T-helper 2 cell treated with Interferon-gamma antibody and Interleukin-4, amounts not matched to agents 5 μg/mL and 100 μg/mL, for 36 hours (primary cell): ENCODE results near the gene TMUB1.

ENCODE experiments used
- DNase-seq: peaks from one replicate; pipeline ENCODE4 v3.0.0; 2021; ENCODE audit warnings: low spot score
- H3K27ac Mint-ChIP-seq: one replicate; pipeline ENCODE4 v1.8.0; 2021; ENCODE audit warnings: mild to moderate bottlenecking, mixed read lengths
- H3K27me3 Mint-ChIP-seq: one replicate; pipeline ENCODE4 v1.8.0; 2021; ENCODE audit warnings: low read depth, mixed read lengths
- H3K36me3 Mint-ChIP-seq: one replicate; pipeline ENCODE4 v1.8.0; 2021; ENCODE audit warnings: low read depth, mixed read lengths
- H3K4me1 Mint-ChIP-seq: one replicate; pipeline ENCODE4 v1.8.0; 2021; ENCODE audit warnings: low read depth, mixed read lengths
- H3K4me3 Mint-ChIP-seq: one replicate; pipeline ENCODE4 v1.8.0; 2022; ENCODE audit warnings: mild to moderate bottlenecking, moderate library complexity, mixed read lengths
- H3K9me3 Mint-ChIP-seq: one replicate; pipeline ENCODE4 v1.8.0; 2021; ENCODE audit warnings: mixed read lengths

Gene TMUB1

DNA sequence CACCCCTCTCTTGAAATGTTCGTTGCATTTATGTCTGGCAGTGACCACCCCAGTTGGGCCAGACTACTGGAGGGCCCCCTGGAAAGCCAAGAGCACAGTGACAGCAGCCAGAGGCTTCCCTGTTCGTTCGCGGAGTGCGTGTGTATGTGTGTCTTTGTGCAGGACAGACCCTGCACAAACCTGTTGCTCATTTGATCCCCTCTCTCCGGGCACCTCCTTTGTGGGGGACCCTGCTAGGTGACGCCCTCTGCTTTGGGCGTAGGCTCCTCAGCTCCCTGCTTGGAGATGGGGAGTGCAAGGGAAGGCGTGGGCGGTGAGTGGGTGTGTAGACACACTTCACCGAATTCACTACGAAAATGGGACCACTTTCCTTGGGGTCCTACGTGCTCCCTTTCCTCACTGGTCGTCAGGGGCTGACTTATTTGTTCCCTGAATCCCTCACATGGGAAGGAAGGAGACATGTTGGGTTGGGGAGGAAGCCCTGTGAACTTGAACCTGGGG, 41.7 kb upstream of the TMUB1 start:
- peaks cover 4% of the 10 kb centered on the region for H3K4me1 Mint-ChIP-seq
- H3K4me3 Mint-ChIP-seq, result no peak overlapping the region
- no peaks in the 10 kb centered on the region for H3K36me3 Mint-ChIP-seq
- H3K27me3 Mint-ChIP-seq, result no peaks in the 10 kb centered on the region
- no peaks in the 10 kb centered on the region for H3K9me3 Mint-ChIP-seq
- no peak overlapping the region for H3K27ac Mint-ChIP-seq
- DNase-seq, result no peak

DNA sequence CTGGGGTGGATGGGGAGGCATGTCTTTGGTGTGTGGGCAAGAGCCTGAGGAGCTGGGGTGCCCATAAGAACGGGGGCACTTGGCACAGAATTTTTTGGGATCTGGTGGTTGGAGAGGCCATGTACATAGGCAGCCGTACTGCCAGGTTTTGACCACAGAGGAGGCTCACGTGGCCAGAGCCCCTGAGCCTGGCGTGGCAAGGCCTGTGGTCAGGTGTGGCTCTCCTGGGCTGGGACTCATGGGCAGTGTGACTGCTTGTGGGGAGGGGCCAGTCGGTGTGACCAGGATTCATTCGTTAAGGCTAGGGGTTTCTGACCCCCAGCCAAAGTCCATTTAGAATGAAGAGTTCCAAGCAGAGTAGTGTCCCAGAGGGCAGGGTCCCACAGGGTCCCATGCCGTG, 41.2 kb upstream of the TMUB1 start:
- Mint-ChIP-seq H3K4me1 (peaks cover 4% of the 10 kb centered on the region), H3K27ac (no peak overlapping the region), H3K27me3 (no peaks in the 10 kb centered on the region), H3K36me3 (no peaks in the 10 kb centered on the region), H3K4me3 (no peak overlapping the region), H3K9me3 (no peaks in the 10 kb centered on the region)
- DNase-seq, result no peak

DNA sequence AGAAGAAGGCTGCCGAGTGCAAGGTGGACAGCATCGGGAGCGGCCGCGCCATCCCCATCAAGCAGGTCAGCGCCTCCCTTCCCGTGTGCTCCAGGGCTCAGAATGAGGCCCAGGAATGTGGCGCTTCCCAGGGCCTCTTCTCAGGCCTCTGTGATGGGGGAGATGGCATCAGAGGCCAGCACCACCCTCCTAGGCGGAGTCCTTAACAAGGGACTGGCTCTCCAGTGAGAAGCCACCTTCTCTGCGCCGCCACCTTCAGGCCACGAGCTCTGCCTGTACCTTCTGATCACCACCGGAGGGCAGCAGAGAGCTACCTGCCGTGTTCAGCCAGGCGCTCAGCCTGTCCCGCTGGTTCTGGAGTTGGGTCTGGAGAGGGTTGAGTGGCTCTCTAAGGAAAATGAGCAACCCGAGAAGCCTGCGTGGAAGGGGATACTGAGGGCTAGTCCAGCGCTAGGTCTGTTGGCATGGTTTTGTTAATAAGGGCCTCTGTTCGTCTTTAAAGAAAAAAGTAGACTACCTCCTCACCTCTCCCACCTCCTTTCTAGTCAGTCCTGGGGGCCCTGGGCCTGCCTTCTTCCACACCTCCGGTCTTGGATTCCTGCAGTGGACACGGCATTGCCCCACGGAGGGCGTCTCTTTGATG, 40.6 kb upstream of the TMUB1 start:
- DNase-seq, result peak; percentile 67
- no peak overlapping the region for H3K27ac Mint-ChIP-seq
- peaks cover 4% of the 10 kb centered on the region for H3K4me1 Mint-ChIP-seq
- no peaks in the 10 kb centered on the region for H3K9me3 Mint-ChIP-seq
- no peaks in the 10 kb centered on the region for H3K36me3 Mint-ChIP-seq
- H3K27me3 Mint-ChIP-seq, result no peaks in the 10 kb centered on the region
- no peak overlapping the region for H3K4me3 Mint-ChIP-seq

DNA sequence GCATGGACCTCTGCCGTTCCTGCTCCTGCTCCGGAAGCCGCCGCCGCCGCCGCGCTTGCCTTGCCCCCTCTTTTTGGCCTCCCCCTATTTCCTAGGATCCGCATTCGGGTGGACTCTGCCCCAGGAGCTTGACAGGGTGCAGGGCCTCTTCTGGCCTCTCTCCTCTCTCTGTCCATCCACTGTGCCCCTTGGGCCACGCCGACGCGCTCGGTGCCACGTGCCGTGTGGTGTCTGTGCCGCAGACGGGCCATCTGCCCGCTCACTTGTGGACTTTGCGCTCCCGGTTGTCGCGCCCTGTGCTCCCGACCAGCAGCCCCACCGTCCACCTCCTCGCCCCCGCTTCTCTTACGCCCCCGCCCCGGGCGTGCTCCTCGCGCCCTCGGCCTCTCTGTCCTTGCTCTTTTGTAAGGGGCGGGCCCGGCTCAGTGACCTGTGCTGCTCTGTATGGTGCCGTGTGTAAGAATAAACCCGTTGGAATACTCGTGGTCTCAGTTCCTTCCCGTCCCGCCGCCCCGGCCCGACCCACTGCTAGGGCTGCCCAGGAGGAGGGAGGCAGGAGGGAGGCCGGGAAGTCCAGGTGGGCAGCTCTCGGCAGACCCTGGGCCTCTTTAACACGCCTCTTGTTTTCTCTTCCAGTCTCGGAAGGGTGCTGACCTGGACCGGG, 40.0 kb upstream of the TMUB1 start:
- DNase-seq, result no peak
- Mint-ChIP-seq H3K4me3 (no peak overlapping the region), H3K36me3 (no peaks in the 10 kb centered on the region), H3K4me1 (peaks cover 4% of the 10 kb centered on the region), H3K9me3 (no peaks in the 10 kb centered on the region), H3K27ac (no peak overlapping the region), H3K27me3 (no peaks in the 10 kb centered on the region)

DNA sequence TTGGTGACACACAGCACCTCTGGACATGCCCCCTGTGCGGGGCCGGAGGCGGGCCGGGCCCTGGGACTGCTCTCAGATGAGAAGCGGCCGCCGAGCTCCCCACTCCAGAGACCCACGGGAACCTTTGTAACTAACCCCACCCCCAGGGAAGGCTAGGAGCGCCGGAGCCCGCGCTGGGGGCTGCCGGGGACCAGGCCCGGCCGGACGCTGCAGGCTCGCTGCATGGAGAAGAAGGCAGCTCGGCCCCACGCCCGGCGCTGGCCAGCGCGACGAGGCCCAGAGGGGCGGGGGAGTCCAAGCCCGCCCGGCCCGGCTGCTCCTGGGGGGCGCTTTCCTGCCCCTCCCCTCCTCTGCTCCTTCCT, 39.5 kb upstream of the TMUB1 start:
- Mint-ChIP-seq H3K36me3 (no peaks in the 10 kb centered on the region), H3K9me3 (no peaks in the 10 kb centered on the region), H3K4me1 (peaks cover 4% of the 10 kb centered on the region), H3K27ac (no peak overlapping the region), H3K27me3 (no peaks in the 10 kb centered on the region), H3K4me3 (no peak overlapping the region)
- no peak for DNase-seq

DNA sequence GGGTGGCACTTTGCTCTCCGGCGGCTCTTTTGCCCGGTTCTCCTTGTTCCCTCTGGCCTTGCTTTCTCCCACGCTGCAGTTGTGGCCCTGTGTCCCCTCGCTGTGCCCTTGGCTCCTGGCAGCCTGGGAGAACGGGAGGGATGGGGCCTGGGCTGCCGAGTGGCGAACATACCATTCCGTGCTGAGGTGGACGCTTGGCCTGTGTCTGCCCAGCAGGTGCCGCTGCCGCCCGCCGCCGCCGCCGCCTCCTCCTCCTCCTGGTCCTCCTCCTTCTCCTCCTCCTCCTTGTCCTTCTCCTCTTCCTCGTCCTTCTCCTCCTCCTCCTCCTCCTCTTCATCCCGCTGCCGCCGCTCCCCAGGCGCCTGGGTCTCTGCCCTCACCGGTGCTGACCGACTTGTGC, 39.0 kb upstream of the TMUB1 start:
- no peaks in the 10 kb centered on the region for H3K27me3 Mint-ChIP-seq
- H3K36me3 Mint-ChIP-seq, result no peaks in the 10 kb centered on the region
- H3K9me3 Mint-ChIP-seq, result no peaks in the 10 kb centered on the region
- H3K27ac Mint-ChIP-seq, result no peak overlapping the region
- peaks cover 4% of the 10 kb centered on the region for H3K4me1 Mint-ChIP-seq
- DNase-seq, result no peak
- H3K4me3 Mint-ChIP-seq, result no peak overlapping the region

DNA sequence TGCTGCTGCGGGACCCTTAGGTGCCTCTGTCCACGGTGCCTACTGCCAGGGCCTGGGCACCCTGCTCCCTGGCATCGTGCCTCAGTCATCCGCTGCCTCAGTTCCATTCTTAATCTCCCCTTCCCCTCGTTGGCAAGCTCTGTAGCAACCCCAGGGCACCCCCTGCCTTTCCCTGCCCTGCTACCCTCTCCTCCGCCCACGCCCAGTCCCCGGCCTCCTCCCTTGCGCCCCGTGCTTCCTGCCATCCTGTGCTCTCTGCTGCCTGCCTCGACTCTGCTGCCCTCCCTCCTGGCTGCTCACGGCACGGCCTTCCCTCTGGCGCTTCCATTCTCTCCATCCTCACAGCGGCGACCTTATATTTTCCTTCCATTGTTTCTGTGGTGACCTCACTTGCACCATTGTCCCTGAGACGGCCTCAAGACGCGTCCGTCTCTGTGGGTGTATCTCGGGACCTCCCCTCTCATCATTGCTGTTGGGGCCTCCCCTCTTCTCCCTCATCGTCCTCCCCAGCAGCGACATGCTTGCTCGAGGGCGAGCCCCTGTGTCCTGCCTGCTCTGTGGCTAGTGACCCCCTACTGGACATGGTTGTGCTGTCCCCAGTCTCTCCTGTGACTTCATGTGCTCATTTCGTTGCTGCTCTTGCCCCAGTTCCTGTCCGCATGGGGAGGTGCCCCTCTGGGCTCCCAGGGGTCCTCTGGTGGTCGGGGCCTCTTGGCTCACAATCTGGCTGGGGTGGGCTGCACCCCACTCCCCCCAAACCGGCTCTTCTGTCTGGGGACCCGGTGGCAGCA, 38.3 kb upstream of the TMUB1 start:
- peaks cover 4% of the 10 kb centered on the region for H3K4me1 Mint-ChIP-seq
- H3K27ac Mint-ChIP-seq, result no peak overlapping the region
- no peaks in the 10 kb centered on the region for H3K36me3 Mint-ChIP-seq

DNA sequence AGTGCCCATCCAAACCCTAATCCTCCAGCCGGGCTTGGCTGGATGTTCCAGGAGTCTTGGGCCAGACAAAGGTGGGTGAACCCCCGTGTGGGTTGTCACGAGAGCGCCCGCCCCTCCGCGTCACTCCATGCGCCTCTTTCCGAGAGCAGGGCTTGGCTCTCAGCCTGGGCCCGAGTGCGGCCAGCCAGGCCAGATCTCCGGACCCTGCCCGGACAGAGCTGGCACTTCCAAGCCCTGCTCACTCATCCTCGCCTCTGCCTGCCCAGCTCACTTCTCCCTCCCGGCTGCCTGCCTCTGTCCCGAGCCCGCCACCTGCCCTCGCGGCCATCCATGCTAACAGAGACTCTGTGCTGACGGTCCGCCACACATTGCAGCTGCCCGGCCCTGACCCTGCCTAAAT, 37.6 kb upstream of the TMUB1 start:
- Mint-ChIP-seq H3K27ac (no peak overlapping the region), H3K27me3 (no peaks in the 10 kb centered on the region), H3K4me1 (peaks cover 4% of the 10 kb centered on the region), H3K36me3 (no peaks in the 10 kb centered on the region), H3K9me3 (no peaks in the 10 kb centered on the region), H3K4me3 (no peak overlapping the region)
- no peak for DNase-seq

More for the DNA sequence above, 38.3 kb upstream of the TMUB1 start:
- H3K4me3 Mint-ChIP-seq, result no peak overlapping the region
- H3K27me3 Mint-ChIP-seq, result no peaks in the 10 kb centered on the region
- no peak for DNase-seq
- no peaks in the 10 kb centered on the region for H3K9me3 Mint-ChIP-seq

DNA sequence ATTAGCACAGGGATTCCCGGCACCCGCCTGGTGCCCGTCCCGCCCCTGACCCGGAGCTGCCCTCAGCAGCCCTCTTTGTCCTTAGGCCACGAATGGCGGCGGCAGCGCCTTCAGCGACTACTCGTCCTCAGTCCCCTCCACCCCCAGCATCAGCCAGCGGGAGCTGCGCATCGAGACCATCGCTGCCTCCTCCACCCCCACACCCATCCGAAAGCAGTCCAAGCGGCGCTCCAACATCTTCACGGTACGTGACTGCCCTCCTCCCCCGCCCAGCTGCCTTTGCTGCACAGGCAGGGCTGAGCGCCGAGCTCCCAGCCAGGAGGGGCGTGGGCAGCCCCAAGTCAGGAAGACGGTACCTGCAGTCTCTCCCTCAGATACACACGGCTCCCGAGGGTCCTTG, 36.6 kb upstream of the TMUB1 start:
- no peaks in the 10 kb centered on the region for H3K9me3 Mint-ChIP-seq
- H3K27me3 Mint-ChIP-seq, result no peaks in the 10 kb centered on the region
- H3K36me3 Mint-ChIP-seq, result no peaks in the 10 kb centered on the region
- H3K4me3 Mint-ChIP-seq, result no peak overlapping the region
- DNase-seq, result no peak
- H3K27ac Mint-ChIP-seq, result no peak overlapping the region
- H3K4me1 Mint-ChIP-seq, result peaks cover 4% of the 10 kb centered on the region

DNA sequence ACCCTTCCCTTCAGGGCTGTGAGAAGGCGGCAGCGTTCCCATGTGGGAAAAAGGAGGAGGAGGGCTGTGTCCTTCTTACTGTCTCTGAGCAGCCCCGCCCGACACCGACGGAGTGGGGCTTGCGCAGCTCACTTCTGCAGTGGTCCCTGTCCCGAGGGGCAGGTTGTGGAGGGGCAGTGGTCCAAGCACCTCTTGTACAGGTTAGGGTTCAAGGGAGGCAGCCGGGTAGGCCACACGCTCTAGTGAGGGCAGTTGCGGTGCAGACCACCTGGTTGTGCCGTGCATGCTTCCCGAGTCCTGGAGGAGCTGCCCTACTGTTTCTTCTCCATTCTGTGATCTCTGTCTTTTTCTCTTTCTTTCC, 35.7 kb upstream of the TMUB1 start:
- no peak for DNase-seq
- H3K27ac Mint-ChIP-seq, result no peak overlapping the region
- H3K9me3 Mint-ChIP-seq, result no peaks in the 10 kb centered on the region
- H3K4me1 Mint-ChIP-seq, result peaks cover 4% of the 10 kb centered on the region
- no peaks in the 10 kb centered on the region for H3K27me3 Mint-ChIP-seq
- no peaks in the 10 kb centered on the region for H3K36me3 Mint-ChIP-seq
- no peak overlapping the region for H3K4me3 Mint-ChIP-seq

DNA sequence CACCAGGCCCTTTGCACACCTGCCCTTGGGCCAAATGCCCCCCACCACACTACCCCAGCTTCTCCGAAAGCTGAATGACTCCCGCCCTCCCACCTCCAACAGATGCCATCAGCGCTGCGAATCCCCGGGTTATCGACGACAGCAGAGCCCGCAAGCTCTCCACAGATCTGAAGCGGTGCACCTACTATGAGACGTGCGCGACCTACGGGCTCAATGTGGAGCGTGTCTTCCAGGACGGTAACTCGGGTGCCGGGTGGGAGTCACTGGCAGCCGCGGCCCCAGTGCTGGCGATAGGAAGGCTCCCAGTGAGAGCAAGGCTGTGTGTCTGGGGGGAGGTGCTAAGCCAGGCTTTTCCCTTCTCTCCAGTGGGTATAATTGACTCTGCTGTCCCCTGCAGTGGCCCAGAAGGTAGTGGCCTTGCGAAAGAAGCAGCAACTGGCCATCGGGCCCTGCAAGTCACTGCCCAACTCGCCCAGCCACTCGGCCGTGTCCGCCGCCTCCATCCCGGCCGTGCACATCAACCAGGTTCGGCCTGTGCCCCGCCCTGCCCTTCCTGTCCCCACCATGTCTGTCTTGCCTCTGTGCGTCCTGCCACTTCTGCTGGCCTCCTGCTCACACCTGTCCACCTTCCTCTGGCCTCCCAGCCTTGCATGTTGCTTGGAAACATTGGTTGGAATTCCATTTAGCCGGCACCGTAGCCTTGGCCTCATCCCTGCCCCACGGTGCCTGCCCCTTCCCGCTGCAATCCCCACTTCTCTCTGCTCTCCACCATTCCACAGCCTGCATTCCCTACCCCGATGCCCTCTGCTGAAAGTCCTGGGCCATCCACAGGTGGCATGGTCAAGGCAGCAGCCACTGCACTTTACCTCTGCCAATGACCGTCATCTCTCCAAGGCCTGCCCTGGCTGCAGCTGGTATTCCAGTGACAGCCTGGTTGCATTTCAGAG, 35.1 kb upstream of the TMUB1 start:
- no peak for DNase-seq
- no peaks in the 10 kb centered on the region for H3K27me3 Mint-ChIP-seq
- no peak overlapping the region for H3K4me3 Mint-ChIP-seq
- H3K27ac Mint-ChIP-seq, result no peak overlapping the region
- H3K9me3 Mint-ChIP-seq, result no peaks in the 10 kb centered on the region
- H3K36me3 Mint-ChIP-seq, result no peaks in the 10 kb centered on the region
- H3K4me1 Mint-ChIP-seq, result no peaks in the 10 kb centered on the region

DNA sequence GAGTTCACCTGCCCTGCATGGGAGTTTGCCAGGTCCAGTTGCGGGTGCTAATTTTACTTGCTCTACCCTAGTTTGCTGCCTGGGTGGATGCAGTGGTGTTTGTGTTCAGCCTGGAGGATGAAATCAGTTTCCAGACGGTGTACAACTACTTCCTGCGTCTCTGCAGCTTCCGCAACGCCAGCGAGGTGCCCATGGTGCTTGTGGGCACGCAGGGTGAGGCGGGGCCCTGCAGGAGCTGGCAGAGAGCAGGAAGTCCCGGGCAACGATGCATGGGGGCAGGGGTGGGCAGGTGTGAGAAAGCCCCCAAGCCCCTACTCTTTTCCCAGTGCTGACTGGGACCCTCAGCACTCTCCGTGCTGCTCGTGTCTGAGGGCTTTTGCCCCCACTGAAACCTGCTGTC, 34.3 kb upstream of the TMUB1 start:
- DNase-seq, result no peak
- no peaks in the 10 kb centered on the region for H3K27me3 Mint-ChIP-seq
- no peak overlapping the region for H3K4me3 Mint-ChIP-seq

DNA sequence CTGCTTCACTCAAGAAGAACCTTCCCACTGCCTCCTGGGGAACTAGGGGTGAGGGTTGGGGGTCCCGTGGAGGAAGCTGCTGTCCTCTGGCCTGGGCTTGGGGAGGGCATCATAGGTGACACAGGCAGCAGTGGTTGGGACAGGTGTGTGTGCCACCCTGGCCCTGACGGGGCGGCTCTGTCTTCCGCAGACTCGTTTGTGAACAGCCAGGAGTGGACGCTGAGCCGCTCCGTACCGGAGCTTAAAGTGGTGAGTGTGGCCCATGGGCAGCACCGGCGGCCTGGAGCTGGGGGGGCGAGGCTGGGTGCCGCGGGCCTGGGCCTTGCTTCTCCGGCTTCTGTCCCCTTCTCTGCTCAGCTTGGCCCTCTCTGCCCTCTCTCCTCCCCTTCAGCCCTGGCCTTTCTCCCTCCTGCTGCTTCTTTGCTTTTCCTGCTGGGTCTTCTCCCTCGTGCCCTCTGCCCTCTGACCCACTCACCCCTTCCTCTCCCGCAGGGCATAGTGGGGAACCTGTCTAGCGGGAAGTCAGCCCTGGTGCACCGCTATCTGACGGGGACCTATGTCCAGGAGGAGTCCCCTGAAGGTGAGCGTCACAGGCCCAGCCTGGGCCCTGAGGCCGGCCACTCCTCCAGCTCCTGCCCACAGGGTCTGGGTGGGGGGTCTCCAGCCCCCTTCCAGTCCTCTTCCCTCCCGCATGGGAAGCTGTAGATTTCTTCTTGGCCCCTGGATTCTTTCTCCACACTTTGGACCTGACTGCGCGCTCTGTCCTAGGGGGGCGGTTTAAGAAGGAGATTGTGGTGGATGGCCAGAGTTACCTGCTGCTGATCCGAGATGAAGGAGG, 33.5 kb upstream of the TMUB1 start:
- Mint-ChIP-seq H3K27me3 (peaks cover 1% of the 10 kb centered on the region), H3K9me3 (no peaks in the 10 kb centered on the region), H3K4me1 (no peaks in the 10 kb centered on the region), H3K27ac (no peak overlapping the region), H3K4me3 (no peak overlapping the region), H3K36me3 (no peaks in the 10 kb centered on the region)
- DNase-seq, result no peak

More for the DNA sequence above, 34.3 kb upstream of the TMUB1 start:
- H3K4me1 Mint-ChIP-seq, result no peaks in the 10 kb centered on the region
- H3K9me3 Mint-ChIP-seq, result no peaks in the 10 kb centered on the region
- no peak overlapping the region for H3K27ac Mint-ChIP-seq
- H3K36me3 Mint-ChIP-seq, result no peaks in the 10 kb centered on the region
